ENCODE results near the gene LCN2. TPM values are rescaled to one million over a fixed set of nuclear protein-coding genes. Genes with fewer than 3 reads are reported as not detected.

LCN2 gene
- total RNA-seq, 1 donor from 2014 or later, result not detected

DNA sequence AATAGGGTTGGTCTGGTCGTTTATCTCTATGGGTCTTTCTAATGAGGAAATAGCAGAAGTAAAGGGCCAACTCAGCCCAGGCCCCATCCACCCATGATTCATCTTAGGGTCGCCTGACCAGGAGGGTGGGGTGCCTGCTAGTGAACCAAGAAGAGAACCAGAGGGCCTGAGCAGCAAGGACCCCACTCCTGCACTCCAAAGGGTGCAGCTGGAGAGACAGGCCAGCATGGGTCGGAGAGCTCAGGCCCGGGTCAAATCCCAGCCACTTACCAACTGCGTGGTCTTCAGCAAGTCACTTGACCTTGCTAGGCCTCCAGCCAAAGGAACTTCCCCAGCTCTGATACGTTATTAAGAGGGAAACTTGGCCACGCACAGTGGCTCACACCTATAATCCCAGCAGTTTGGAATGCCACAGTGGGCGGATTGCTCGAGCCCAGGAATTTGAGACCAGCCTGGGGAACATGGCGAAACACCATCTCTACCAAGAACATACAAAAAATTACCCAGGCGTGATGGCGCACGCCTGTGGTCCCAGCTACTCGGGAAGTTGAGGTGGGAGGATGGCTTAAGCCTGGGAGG lies 15.1 kb downstream of the LCN2 start:
- no peak for DNase-seq (ENCODE audit: low spot score in 2 of 2)
- intact Hi-C loops (cut with DNase I), result no loop called here
- TF ChIP-seq, protein P1, sequence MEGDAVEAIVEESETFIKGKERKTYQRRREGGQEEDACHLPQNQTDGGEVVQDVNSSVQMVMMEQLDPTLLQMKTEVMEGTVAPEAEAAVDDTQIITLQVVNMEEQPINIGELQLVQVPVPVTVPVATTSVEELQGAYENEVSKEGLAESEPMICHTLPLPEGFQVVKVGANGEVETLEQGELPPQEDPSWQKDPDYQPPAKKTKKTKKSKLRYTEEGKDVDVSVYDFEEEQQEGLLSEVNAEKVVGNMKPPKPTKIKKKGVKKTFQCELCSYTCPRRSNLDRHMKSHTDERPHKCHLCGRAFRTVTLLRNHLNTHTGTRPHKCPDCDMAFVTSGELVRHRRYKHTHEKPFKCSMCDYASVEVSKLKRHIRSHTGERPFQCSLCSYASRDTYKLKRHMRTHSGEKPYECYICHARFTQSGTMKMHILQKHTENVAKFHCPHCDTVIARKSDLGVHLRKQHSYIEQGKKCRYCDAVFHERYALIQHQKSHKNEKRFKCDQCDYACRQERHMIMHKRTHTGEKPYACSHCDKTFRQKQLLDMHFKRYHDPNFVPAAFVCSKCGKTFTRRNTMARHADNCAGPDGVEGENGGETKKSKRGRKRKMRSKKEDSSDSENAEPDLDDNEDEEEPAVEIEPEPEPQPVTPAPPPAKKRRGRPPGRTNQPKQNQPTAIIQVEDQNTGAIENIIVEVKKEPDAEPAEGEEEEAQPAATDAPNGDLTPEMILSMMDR (IDR thresholded peaks at IDR 0.05), result no peak
- Histone ChIP-seq H3K27ac (no peak overlapping the region), H3K36me3 (peaks cover 50 to 58% of the 10 kb centered on the region in 2 donors), H3K27me3 (no peaks in the 10 kb centered on the region), H3K4me1 (peaks cover 0 to 18% of the 10 kb centered on the region in 2 donors), H3K9me3 (no peaks in the 10 kb centered on the region), H3K4me3 (no peak overlapping the region)

DNA sequence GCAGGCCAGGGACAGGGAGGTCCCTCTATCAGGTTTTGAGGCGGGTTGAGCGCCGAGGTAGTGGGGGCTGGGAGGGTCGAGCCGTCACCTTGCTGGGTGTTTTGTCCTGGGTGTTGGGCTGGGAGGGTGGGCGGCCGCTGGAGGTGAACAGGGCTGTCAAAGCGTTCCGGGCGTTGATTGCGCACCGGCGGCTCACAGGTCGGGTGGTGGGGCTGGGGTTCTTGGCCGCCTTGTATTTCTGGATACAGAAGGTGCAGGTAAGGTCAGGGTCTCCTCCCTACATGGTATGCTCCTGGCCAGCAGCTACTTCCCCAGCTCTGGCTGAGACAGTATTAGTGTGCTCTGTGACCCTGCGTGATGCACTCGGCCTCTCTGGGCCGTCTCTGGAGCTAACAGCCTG lies 16.9 kb downstream of the LCN2 start:
- Histone ChIP-seq H3K4me3 (no peak overlapping the region), H3K27me3 (no peaks in the 10 kb centered on the region), H3K9me3 (no peaks in the 10 kb centered on the region), H3K27ac (no peak overlapping the region), H3K4me1 (peaks cover 0 to 12% of the 10 kb centered on the region in 2 donors), H3K36me3 (peaks cover 61 to 74% of the 10 kb centered on the region in 2 donors)
- TF ChIP-seq, protein P1 (IDR thresholded peaks at IDR 0.05), result no peak
- no peak for DNase-seq (ENCODE audit: low spot score in 2 of 2)
- intact Hi-C loops (cut with DNase I), result no loop called here

DNA sequence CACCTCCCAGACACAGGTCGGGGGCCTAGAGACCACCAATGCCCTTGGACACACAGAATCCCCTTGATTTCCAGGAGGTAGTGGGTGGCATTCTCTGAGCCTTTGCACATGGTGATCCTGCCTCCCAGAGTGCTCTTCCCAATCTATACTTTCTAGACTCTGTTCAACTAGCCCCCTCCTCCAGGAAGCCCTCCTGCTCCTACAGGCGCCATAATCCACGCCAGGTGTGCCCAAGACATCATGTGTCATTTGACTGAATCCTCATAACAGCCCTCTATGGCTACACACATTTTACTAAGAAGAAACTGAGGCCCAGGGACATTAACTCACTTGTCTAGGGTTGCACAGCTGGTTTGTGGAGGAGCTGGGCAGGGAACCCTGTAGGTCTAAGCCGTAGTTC lies 18.0 kb downstream of the LCN2 start:
- Histone ChIP-seq H3K27me3 (no peaks in the 10 kb centered on the region), H3K4me3 (no peak overlapping the region), H3K9me3 (no peaks in the 10 kb centered on the region), H3K36me3 (peaks cover 61 to 74% of the 10 kb centered on the region in 2 donors), H3K4me1 (peaks cover 0 to 3% of the 10 kb centered on the region in 2 donors), H3K27ac (no peak overlapping the region)
- no peak for DNase-seq (ENCODE audit: low spot score in 2 of 2)
- TF ChIP-seq, protein P1 (IDR thresholded peaks at IDR 0.05), result no peak
- intact Hi-C loops (cut with DNase I), result no loop called here

DNA sequence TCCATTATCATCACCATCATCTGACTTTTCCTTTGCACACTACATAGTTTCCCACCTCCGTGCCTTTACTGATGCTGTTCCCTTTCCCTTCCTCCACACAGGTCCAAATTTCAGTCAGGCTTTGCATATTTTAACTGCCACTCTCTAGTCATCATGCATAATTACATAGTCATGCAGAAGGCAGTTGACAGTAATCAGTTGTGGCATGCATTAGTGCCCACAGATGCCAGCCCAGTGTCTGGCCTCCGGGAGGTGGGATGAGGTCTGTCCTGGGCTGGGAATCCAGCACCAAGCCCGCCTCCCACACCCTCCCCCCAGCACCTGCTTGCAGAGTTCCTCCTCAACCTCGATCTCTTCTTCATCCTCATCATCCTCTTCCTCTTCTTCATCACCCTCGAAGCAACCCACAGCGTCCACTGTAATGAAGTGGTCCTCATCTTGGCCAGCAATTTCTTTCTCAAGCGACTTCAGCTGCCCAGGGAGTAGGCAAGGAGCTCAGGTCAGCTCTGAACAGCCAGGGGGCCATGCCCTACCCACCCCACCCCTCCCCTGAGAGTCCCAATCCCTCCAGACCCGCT lies 19.6 kb downstream of the LCN2 start:
- H3K27me3 ChIP-seq, result no peaks in the 10 kb centered on the region
- intact Hi-C loops (cut with DNase I), result no loop called here
- peaks cover 60 to 69% of the 10 kb centered on the region in 2 donors for H3K36me3 ChIP-seq
- no peak for DNase-seq (ENCODE audit: low spot score in 2 of 2)
- H3K4me1 ChIP-seq, result no peaks in the 10 kb centered on the region
- no peak overlapping the region for H3K4me3 ChIP-seq
- no peak overlapping the region for H3K27ac ChIP-seq
- TF ChIP-seq, protein P1 (IDR thresholded peaks at IDR 0.05), result no peak
- H3K9me3 ChIP-seq, result no peaks in the 10 kb centered on the region

DNA sequence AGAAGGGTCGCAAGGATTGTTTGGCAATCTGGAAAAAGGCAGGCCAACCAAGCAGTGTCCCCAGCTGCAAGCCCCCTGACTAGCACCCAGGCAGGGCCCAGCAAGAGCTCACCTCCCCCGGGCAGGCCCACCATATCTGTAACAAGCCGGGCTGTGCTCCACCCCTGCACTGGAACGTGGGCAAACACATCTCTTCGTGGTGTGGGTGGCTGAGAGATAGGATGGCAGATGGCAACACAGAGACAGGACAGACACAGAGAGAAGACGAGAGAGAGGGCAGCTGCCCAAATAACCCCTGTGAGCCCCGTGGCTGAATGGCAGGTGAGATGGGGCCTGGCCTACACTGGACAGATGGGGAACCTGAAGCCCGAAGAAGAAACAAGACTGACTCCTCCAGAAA lies 20.2 kb downstream of the LCN2 start:
- H3K4me1 ChIP-seq, result no peaks in the 10 kb centered on the region
- H3K36me3 ChIP-seq, result peaks cover 61 to 69% of the 10 kb centered on the region in 2 donors
- no peak overlapping the region for H3K4me3 ChIP-seq
- H3K9me3 ChIP-seq, result no peaks in the 10 kb centered on the region
- no peak overlapping the region for H3K27ac ChIP-seq
- DNase-seq (ENCODE audit: low spot score in 2 of 2), result no peak
- no peaks in the 10 kb centered on the region for H3K27me3 ChIP-seq
- intact Hi-C loops (cut with DNase I), result no loop called here
- TF ChIP-seq, protein P1 (IDR thresholded peaks at IDR 0.05), result no peak
